OCI-M1 (cell line): ENCODE measurements around the gene PHYHD1.

ENCODE experiments used
- DNase-seq: peaks from one replicate; lab custom pipeline; 2025; lab: John Stamatoyannopoulos, UW

PHYHD1 gene

DNA sequence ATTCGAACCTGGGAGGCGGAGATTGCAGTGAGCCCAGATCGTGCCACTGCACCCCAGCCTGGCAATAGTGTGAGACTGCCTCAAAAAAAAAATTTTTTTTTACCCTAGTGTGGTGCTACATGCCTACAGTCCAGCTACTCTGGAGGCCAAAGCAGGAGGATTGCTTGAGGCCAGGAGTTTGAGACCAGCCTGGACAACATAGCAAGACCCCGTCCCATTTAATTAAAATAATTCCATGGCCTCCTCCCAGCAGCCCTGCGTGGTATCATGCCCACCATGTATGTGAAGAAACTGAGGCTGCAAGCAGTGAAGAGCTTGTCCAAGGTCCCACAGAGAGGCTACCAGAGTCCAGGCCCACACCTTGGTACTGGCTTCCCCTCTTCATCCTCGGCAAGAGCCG is 19.4 kb upstream of the PHYHD1 start:
- DNase-seq, result no peak

DNA sequence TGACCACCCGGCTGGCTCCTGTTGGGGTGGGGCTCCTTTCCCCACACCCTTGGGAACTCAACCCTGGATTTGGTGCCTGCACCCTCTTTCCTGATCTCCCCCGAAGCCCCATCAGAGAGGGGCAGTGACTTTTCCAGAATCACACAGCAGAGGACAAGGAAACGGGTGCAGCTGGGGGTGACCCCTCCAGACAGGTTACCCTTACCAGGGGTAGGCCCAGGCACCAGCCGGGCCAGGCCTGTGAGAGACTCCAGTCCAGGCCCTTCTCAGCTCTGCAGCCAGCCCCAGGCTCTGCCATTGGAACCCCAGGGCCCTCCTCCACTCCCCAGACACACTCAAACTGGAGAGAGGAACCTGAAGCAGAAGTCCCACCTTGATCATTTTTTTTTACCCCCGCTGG is 19.0 kb upstream of the PHYHD1 start:
- no peak for DNase-seq

DNA sequence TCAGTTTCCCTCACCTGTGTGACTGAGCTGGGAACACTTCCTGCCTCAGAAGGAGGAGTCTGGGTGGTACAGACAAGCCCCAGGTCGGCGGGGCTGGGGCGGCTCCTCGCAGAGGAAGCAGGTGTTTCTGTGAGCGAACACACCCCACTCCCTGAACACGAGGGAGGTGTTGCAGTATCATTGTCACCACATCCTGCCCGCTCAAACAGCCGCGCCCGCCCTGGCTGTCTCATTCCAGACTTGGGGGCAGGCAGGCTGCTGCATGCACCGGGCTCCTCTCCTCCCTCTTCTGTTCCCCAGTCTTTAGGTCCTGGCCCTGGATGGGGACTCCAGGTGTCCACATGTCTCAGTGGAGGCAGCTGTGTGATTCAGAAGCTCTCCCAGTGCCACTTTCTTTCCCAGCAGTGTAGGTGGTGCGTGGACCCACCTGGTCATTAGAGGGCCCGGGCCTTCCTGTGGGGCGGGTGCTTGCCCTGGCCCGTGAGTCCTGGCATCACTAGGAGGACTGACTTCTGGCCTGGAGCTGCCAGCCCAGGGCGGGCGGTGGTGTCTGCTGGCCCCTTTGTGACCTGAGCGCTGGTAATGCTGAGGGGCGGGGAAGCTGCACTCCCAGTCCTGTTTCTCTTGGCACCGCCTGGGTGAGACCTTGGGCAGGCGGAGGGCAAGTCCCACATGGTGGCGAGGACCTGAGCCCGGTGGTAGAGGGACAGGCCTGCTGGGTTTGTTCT is 18.3 kb upstream of the PHYHD1 start:
- DNase-seq, result no peak

DNA sequence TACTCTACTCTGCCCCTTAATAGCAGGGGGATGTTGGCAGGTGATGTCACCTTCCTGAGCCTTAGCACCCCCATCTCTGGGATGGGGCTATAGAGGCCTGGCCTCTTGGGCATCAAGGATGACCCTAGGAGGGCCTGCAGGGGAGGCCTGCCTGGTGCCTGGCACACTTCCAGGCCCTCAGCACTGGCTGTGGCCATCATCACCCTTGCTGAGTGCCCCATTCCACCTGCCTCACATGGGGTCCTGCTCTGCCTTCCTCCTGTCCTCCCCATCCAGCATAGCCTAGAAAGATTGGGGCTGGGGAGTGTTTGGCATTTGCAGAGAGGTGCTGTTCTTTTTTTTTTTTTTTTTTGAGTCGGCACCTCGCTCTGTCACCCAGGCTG is 17.7 kb upstream of the PHYHD1 start:
- DNase-seq, result no peak

DNA sequence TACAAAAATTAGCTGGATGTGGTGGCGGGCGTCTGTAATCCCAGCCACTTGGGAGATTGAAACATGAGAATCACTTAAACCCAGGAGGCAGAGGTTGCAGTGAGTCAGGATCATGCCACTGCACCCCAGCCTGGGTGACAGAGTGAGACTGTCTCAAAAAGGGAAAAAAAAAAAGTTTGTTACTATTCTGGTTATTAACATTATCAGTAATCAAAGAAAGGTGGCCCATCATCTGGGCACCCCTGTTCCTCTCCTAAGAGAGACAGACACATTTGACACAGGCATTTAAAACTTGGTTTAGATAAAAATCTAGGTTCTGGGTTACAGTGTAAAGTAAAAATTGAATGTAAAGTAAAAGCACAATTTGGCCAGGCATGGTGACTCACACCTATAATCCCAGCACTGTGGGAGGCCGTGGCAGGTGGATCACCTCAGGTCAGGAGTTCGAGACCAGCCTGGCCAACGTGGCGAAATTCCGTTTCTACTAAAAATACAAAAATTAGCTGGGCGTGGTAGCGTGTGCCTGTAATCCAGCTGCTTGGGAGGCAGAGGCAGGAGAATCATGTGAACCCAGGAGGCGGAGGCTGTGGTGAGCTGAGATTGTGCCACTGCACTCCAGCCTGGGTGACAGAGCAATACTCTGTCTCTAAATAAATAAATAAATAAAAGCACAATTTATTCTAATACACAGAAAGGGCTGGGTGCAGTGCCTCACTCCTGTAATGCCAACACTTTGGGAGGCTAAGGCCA is 16.7 kb upstream of the PHYHD1 start:
- DNase-seq, result no peak

DNA sequence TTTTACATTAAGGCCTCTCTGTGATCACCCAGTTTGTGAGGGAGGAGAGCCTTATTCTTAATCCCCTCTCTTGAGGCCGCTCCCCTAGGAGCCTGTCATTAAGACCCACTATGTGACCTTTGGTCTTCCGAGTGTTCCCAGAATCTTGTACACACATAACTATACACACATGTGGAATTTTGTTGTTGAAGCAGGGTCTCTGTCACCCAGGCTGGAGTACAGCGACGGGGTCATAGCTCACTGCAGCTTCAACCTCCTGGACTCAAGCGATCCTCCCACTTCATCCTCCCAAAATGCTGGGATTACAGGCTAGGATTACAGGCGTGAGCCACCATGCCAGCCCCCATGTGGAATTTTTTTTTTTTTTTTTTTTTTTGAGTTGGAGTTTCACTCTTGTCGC is 14.8 kb upstream of the PHYHD1 start:
- no peak for DNase-seq

DNA sequence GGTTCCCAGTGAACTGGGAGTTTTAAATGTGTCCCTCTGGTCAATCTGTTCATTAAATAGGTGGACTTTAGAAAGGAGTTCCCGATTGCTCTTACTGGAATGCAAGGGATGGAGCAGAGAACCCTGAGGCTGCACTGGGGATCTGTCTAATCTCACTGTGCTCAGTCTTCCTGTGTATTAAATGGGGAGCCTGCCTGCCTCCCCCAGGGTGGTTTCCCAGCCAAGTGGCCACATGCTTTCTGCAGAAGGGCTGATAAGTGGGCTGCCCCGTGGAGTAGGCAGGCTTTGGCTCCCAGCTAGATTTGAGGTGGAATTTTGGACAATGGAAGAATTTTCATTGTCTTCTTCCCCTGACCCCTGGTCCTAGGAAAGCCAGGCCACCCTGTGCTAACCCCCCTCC is 14.0 kb upstream of the PHYHD1 start:
- no peak for DNase-seq

DNA sequence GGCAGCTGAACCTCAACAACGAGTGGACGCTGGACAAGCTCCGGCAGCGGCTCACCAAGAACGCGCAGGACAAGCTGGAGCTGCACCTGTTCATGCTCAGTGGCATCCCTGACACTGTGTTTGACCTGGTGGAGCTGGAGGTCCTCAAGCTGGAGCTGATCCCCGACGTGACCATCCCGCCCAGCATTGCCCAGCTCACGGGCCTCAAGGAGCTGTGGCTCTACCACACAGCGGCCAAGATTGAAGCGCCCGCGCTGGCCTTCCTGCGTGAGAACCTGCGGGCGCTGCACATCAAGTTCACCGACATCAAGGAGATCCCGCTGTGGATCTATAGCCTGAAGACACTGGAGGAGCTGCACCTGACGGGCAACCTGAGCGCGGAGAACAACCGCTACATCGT is 12.4 kb upstream of the PHYHD1 start:
- no peak for DNase-seq

DNA sequence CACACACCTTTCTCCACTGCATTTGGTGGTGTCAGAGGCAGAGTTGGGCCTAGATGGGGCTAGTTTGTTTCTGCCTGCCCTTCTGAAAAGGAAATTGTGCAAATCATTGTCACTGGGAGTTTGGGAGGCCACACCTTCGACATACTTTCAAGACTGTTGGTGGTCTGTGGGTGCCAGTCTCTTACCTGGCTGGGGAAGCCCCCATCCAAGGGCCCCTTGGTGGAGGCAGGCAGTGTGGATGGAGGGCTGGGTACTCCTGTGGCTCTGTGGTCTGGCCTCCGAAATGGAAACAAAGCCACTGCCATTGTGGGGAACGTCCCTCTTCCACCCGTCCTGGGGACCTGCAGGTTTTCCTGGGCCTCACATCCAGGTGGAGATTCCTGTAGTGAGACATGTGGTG is 10.9 kb upstream of the PHYHD1 start:
- no peak for DNase-seq

DNA sequence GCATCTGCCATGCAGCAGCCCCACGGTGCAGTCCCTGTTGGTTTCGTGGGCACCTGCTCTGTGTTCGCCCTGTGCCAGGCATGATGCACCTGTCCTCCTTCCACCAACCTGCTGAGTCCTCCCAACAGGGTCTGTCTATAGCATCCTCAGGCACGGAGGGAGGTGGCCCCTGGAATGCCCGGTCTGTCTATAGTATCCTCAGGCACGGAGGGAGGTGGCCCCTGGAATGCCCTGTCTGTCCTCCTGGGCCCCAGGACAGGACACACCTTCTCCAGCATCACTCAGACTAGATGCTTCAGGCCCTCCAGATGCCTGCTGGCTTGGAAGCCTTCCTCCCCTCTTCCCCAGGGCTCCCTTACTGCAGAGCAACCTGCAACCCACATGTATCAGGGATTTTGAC is 9.9 kb upstream of the PHYHD1 start:
- DNase-seq, result no peak

DNA sequence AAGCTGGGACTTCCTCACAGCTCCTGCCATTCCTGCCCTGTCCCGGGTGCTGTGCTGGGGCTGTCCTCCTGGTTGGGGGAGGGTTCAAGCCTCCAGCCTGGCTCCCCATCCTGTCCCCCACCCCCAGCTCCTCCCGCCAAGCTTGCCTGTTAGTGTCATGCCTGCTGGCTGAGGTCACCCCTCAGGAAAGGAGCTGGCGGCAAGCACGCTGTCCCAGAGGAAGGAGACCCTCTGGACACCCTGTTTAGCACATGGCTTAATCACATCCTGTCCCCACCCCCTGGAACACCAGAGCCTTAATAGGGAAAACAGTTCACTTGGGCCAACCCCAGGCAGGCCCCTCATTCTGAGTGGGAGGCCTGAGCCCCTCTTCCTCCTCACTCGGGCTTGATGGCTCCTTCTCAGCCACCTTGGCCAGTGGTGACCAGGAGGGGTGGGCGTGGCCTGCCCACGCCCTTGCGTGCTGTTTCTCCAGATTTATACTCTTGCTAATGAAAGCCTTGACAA is 9.2 kb upstream of the PHYHD1 start:
- peak; percentile 33 for DNase-seq

DNA sequence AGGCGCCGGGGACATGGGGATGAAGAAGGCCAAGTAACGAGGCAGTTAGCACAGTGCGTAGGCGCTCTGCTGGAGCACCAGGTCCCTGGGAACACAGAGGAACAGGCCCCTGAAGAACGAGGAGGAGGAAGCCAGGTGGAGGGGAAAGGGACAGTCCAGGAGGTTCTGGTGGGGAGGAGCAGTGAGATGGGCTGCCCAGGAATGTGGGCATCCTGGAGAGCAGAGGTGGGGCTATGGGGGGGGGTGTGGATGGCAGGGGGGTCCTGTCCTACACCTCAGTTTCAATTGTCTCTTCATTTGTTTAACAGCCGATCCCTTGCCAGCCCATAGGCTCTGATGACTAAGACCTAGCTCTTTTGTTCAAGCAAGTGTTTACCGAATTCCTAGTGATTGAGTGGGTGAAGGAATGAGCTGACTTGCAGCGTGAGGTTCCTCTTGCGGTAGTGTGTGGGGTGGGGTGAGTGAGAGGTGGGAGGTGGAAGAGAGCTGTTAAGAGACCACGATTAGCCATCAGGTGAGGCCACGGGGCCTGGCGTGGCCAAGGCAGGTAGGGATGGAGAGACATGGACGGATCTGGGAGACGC is 8.4 kb upstream of the PHYHD1 start:
- no peak for DNase-seq

DNA sequence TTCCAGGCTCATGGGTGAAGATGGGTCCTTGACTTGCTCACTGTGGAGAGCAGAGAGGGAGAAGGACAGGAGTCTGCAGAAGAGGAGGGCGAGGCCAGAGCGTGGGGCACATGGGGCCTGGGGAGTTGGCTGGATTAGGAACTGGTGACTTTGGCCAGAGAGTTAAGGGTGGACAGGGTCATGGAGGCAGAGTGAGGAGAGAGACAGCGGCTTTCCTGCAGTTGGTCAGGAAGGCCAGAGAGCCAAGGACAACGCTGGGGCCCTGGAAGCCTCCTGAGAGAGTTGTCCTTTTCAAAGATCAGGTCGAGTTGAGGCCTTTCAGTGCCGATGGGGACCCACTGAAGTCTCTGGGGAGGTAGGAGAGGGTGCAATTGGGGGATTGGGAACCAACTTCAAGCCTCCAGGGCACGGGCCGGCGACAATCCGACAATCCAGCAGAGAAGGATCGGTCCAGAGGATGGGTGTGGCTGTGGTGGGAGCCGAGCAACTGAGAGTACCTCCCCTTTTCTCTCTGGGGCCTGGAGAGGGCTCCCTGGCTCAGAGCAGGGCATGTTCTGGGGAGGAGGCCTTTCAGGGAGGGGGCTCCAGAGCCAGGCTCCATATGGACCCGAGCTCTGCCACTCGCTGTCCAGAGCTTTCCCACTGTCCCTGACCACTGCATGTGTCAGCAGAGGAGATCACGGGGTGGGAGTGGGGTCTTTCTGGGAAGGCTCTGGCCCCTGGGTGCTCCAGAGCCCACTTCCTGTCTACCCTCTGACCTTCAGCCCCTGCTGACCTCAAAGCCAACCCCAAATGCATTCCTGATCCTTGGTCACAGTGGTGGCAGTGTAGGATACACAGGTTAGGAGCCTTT is 7.5 kb upstream of the PHYHD1 start:
- DNase-seq, result no peak

DNA sequence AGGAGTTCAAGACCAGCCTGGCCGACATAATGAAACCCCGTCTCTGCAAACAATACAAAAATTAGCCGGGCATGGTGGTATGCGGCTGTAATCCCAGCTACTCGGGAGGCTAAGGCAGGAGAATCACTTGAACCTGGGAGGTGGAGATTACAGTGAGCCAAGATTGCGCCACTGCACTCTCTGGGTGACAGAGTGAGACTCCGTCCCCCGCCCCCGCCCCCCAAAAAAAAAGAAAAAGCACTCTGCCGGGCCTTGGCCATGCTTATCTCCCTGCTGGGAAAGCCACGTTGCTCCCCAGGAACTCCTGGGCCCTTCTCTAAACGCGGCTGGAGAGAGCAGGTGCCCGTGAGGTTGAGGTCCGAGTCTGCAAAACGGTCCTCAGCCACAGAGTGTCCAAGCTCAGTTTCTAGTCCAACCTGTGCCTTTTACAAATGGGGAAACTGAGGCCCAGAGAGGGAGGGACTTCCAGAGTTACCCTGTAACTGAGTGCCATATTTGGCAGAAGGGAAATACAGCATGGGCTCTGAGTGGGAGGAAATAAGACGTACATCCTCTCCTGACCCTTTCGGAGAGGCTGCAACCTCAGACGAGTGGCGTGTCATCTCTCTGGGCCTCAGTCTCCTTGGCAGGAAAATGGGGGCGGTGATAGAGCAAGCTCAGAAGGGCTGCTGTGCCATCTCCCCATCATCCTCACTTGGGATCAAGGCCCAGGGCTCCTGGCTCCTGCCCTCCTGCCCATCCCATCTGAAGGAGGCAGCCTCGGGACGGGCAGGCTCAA is 6.6 kb upstream of the PHYHD1 start:
- no peak for DNase-seq

DNA sequence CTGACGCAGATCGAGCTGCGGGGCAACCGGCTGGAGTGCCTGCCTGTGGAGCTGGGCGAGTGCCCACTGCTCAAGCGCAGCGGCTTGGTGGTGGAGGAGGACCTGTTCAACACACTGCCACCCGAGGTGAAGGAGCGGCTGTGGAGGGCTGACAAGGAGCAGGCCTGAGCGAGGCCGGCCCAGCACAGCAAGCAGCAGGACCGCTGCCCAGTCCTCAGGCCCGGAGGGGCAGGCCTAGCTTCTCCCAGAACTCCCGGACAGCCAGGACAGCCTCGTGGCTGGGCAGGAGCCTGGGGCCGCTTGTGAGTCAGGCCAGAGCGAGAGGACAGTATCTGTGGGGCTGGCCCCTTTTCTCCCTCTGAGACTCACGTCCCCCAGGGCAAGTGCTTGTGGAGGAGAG is 4.6 kb upstream of the PHYHD1 start:
- no peak for DNase-seq

DNA sequence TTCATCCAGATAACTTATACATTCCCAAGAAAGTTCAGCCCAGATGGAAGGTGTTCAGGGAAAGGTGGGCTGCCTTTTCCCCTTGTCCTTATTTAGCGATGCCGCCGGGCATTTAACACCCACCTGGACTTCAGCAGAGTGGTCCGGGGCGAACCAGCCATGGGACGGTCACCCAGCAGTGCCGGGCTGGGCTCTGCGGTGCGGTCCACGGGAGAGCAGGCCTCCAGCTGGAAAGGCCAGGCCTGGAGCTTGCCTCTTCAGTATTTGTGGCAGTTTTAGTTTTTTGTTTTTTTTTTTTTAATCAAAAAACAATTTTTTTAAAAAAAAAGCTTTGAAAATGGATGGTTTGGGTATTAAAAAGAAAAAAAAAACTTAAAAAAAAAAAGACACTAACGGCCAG is 4.0 kb upstream of the PHYHD1 start:
- DNase-seq, result no peak

DNA sequence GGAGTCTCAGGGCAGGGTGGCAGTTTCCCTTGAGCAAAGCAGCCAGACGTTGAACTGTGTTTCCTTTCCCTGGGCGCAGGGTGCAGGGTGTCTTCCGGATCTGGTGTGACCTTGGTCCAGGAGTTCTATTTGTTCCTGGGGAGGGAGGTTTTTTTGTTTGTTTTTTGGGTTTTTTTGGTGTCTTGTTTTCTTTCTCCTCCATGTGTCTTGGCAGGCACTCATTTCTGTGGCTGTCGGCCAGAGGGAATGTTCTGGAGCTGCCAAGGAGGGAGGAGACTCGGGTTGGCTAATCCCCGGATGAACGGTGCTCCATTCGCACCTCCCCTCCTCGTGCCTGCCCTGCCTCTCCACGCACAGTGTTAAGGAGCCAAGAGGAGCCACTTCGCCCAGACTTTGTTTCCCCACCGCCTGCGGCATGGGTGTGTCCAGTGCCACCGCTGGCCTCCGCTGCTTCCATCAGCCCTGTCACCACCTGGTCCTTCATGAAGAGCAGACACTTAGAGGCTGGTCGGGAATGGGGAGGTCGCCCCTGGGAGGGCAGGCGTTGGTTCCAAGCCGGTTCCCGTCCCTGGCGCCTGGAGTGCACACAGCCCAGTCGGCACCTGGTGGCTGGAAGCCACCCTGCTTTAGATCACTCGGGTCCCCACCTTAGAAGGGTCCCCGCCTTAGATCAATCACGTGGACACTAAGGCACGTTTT is 3.5 kb upstream of the PHYHD1 start:
- DNase-seq, result no peak

DNA sequence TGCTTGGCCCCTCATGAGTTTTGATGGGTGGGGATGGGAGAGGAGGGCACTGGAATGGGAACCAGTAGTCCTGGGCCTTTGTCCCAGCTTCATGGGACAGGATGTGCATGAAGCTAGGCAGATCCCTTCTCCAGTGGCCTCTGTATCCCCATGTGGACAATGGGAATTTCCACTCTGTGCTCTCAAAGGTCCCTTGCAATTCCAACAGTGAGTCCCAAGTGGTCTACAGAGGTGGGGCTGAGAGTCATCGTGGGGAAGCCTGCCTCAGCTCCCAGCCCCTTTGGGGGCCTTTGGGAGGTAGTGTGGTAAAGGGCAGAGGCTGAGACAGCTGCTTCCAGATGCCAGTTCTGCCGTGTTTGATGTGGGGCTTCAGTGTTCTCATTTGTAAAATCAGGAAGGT is 1.9 kb upstream of the PHYHD1 start:
- DNase-seq, result no peak

DNA sequence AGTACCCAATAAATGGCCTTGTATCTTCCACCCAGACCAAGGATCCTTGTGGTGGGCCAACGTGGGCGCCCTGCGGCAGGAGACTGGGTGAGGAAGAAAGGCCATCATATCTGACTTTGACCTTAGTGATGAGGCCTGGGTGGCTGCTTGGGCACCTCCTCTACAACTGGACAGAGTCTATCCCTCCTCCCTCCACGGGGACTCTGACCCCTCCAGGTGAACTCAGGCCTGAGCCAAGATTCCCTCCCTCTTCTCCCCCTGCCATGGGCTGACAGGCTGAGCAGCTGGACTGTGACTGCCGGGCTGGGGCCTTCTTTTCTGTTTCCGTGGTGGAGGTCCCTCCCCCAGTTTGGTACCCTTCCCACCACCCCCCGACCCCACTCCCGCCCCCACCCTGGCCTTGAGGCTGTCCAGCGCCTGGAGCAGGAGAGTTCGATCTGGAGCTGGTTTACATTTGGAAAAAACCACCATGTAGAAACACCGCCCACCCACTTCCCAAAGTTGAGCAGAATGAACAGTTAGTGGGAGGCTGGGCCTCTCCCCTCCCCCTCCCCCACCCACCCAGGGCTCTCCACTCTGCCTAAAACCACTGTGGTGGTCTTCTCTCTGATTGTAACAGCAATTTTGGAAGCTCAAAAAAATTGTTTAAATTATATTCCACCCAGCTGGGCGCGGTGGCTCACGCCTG is 1.2 kb upstream of the PHYHD1 start:
- DNase-seq, result no peak
